Stimulated activated CD4-positive, alpha-beta T cell treated with anti-CD3 and anti-CD28 coated beads, Interleukin-15, amount 100 ng/mL, for 48 hours (primary cell): ENCODE measurements around the gene PSMC2.
"Not testable (repeated sequence)": the region's sequence is repeated elsewhere in the genome, so short reads cannot be mapped to it uniquely, and the experiment has no call there.

Experiments used
- DNase-seq, 2 donors: peaks; one replicate each; pipeline ENCODE4 v3.0.0-alpha.2; 2020; ENCODE audit warnings: low read depth in 2 of 2

Gene PSMC2

GRCh38 chr7:103379270-103379975, 32.0 kb downstream of the PSMC2 start:
- DNase-seq = no peak

GRCh38 chr7:103380395-103381191, 33.1 kb downstream of the PSMC2 start:
- no peak for DNase-seq

GRCh38 chr7:103381280-103382031, 34.0 kb downstream of the PSMC2 start:
- DNase-seq = no peak

- no peak for DNase-seq
These were observed 34.6 kb downstream of the PSMC2 start for GRCh38 chr7:103382032-103382402.

- no peak for DNase-seq
These were observed 39.8 kb downstream of the PSMC2 start for GRCh38 chr7:103387242-103387641.

- no peak for DNase-seq
These were observed 41.2 kb downstream of the PSMC2 start for GRCh38 chr7:103388469-103389140.

- DNase-seq = no peak
These were observed 41.8 kb downstream of the PSMC2 start for GRCh38 chr7:103389263-103389662.

- DNase-seq = no peak
These were observed 43.7 kb downstream of the PSMC2 start for GRCh38 chr7:103391150-103391549.

- no peak for DNase-seq
These were observed 44.5 kb downstream of the PSMC2 start for GRCh38 chr7:103391976-103392375.

- no peak for DNase-seq
These were observed 47.1 kb downstream of the PSMC2 start for GRCh38 chr7:103394566-103394965.

GRCh38 chr7:103395071-103395470, 47.6 kb downstream of the PSMC2 start:
- no peak for DNase-seq

GRCh38 chr7:103396471-103396870, 49.0 kb downstream of the PSMC2 start:
- DNase-seq = no peak

GRCh38 chr7:103398483-103399127, 51.2 kb downstream of the PSMC2 start:
- DNase-seq = no peak

- DNase-seq = not testable (repeated sequence)
These were observed 52.2 kb downstream of the PSMC2 start for GRCh38 chr7:103399687-103400086.

- DNase-seq = not testable (repeated sequence)
These were observed 58.6 kb downstream of the PSMC2 start for GRCh38 chr7:103405789-103406613.

- no peak for DNase-seq
These were observed 64.7 kb downstream of the PSMC2 start for GRCh38 chr7:103412151-103412550.

- no peak for DNase-seq
These were observed 66.0 kb downstream of the PSMC2 start for GRCh38 chr7:103413407-103413806.

GRCh38 chr7:103418241-103418640, 70.8 kb downstream of the PSMC2 start:
- DNase-seq = no peak
